H9 (cell line): ENCODE data around the gene C1orf226. TPM values are rescaled to one million over a fixed set of nuclear protein-coding genes. Genes with fewer than 3 reads are reported as not detected.

Experiments
- DNase-seq: peaks from one replicate; pipeline ENCODE4 v3.0.0-alpha.2; 2017
- H2AFZ ChIP-seq: one replicate; pipeline ENCODE4 v1.6.1; 2013; ENCODE audit warnings: mild to moderate bottlenecking, low read length, control low read depth, moderate library complexity
- H2AK5ac ChIP-seq: 2 replicates; pipeline ENCODE4 v1.6.1; 2013; ENCODE audit warnings: low read length, control low read depth, mixed read lengths; ENCODE audit not compliant: insufficient read length
- H2BK120ac ChIP-seq: one replicate; pipeline ENCODE4 v1.6.1; 2013; ENCODE audit warnings: low read depth, mild to moderate bottlenecking, low read length, control low read depth, inconsistent platforms; ENCODE audit not compliant: poor library complexity, severe bottlenecking
- H2BK12ac ChIP-seq: 2 replicates; pipeline ENCODE4 v1.6.1; 2013; ENCODE audit warnings: low read length, control low read depth, mixed read lengths, low read depth; ENCODE audit not compliant: insufficient read length
- H2BK15ac ChIP-seq: 2 replicates; pipeline ENCODE4 v1.6.1; 2013; ENCODE audit warnings: low read depth, low read length, control low read depth
- H2BK20ac ChIP-seq: one replicate; pipeline ENCODE4 v1.6.1; 2013; ENCODE audit warnings: low read depth, mild to moderate bottlenecking, low read length, control low read depth, inconsistent platforms; ENCODE audit not compliant: poor library complexity, severe bottlenecking
- H2BK5ac ChIP-seq: 2 replicates; pipeline ENCODE4 v1.6.1; 2013; ENCODE audit warnings: low read length, control low read depth, mixed read lengths; ENCODE audit not compliant: insufficient read length
- H3K14ac ChIP-seq: 2 replicates; pipeline ENCODE4 v1.6.1; 2013; ENCODE audit warnings: low read length, control low read depth; ENCODE audit not compliant: insufficient read depth
- H3K18ac ChIP-seq: 2 replicates; pipeline ENCODE4 v1.6.1; 2013; ENCODE audit warnings: low read depth, mild to moderate bottlenecking, mixed read lengths, low read length, control low read depth; ENCODE audit not compliant: insufficient read length
- H3K23ac ChIP-seq: 2 replicates; pipeline ENCODE4 v1.6.1; 2013; ENCODE audit warnings: low read length, control low read depth, mixed read lengths, low read depth; ENCODE audit not compliant: insufficient read length
- H3K23me2 ChIP-seq: 2 replicates; pipeline ENCODE4 v1.6.1; 2013; ENCODE audit warnings: low read depth, mild to moderate bottlenecking, mixed read lengths, low read length, control low read depth; ENCODE audit not compliant: insufficient read length, poor library complexity, severe bottlenecking
- H3K27ac ChIP-seq: 2 replicates; pipeline ENCODE4 v1.5.1; 2013; ENCODE audit warnings: low read length, control low read depth, mixed read lengths, low read depth; ENCODE audit not compliant: insufficient read length
- H3K27me3 ChIP-seq: 2 replicates; pipeline ENCODE4 v1.6.1; 2013; ENCODE audit warnings: low read length, control low read depth, inconsistent platforms; ENCODE audit not compliant: insufficient read depth
- H3K4ac ChIP-seq: 2 replicates; pipeline ENCODE4 v1.6.1; 2013; ENCODE audit warnings: low read depth, mild to moderate bottlenecking, control low read depth, inconsistent platforms, low read length, moderate library complexity
- H3K4me1 ChIP-seq: 2 replicates; pipeline ENCODE4 v1.6.1; 2013; ENCODE audit warnings: low read length, control low read depth, inconsistent platforms; ENCODE audit not compliant: insufficient read depth
- H3K4me2 ChIP-seq: 2 replicates; pipeline ENCODE4 v1.6.1; 2013; ENCODE audit warnings: low read length, control low read depth, mixed read lengths; ENCODE audit not compliant: insufficient read length, insufficient read depth
- H3K56ac ChIP-seq: 2 replicates; pipeline ENCODE4 v1.6.1; 2013; ENCODE audit warnings: low read depth, mild to moderate bottlenecking, mixed read lengths, low read length, control low read depth; ENCODE audit not compliant: insufficient read length
- H3K79me1 ChIP-seq: 2 replicates; pipeline ENCODE4 v1.6.1; 2013; ENCODE audit warnings: low read depth, mild to moderate bottlenecking, moderate library complexity, low read length, control low read depth, inconsistent platforms; ENCODE audit not compliant: insufficient read depth, poor library complexity, severe bottlenecking
- H3K79me2 ChIP-seq: 2 replicates; pipeline ENCODE4 v1.6.1; 2013; ENCODE audit warnings: low read length, control low read depth, inconsistent platforms; ENCODE audit not compliant: insufficient read depth
- H3K9ac ChIP-seq: 2 replicates; pipeline ENCODE4 v1.6.1; 2013; ENCODE audit warnings: low read length, control low read depth, mixed read lengths; ENCODE audit not compliant: insufficient read length; ENCODE audit errors: extremely low read depth
- H3K9me3 ChIP-seq: one replicate; pipeline ENCODE4 v1.6.1; 2013; ENCODE audit warnings: low read depth, low read length, inconsistent platforms; ENCODE audit not compliant: control insufficient read depth
- H3T11ph ChIP-seq: one replicate; pipeline ENCODE4 v1.6.1; 2013; ENCODE audit warnings: mild to moderate bottlenecking, low read length, control low read depth, inconsistent platforms
- H4K20me1 ChIP-seq: one replicate; pipeline ENCODE4 v1.6.1; 2013; ENCODE audit not compliant: control insufficient read depth, insufficient read length, insufficient read depth
- H4K5ac ChIP-seq: 2 replicates; pipeline ENCODE4 v1.6.1; 2013; ENCODE audit warnings: low read depth, mild to moderate bottlenecking, mixed read lengths, low read length, control low read depth; ENCODE audit not compliant: insufficient read length
- H4K8ac ChIP-seq: replicated peaks from 2 replicates; pipeline ENCODE4 v1.6.1; 2013; ENCODE audit warnings: low read length, control low read depth, mixed read lengths, low read depth; ENCODE audit not compliant: insufficient read length
- H4K91ac ChIP-seq: 2 replicates; pipeline ENCODE4 v1.6.1; 2013; ENCODE audit warnings: low read depth, mild to moderate bottlenecking, moderate library complexity, mixed read lengths, low read length, control low read depth; ENCODE audit not compliant: insufficient read length
- H3K27ac Mint-ChIP-seq, 3 experiments: 2 replicates in 2 of 3; 3 replicates in 1 of 3; pipeline ENCODE4 v1.8.0; 2020 to 2021; ENCODE audit warnings: mixed read lengths in 3 of 3, mild to moderate bottlenecking in 1 of 3, moderate library complexity in 1 of 3
- H3K27me3 Mint-ChIP-seq: 2 replicates; pipeline ENCODE4 v1.8.0; 2021; ENCODE audit warnings: low read depth, mild to moderate bottlenecking, moderate library complexity, mixed read lengths
- H3K36me3 Mint-ChIP-seq, 3 experiments: 2 replicates in 2 of 3; 3 replicates in 1 of 3; pipeline ENCODE4 v1.8.0; 2020 to 2021; ENCODE audit warnings: low read depth in 3 of 3, mixed read lengths in 3 of 3; ENCODE audit not compliant: insufficient read depth in 1 of 3
- H3K4me1 Mint-ChIP-seq, 2 experiments: 2 replicates each; pipeline ENCODE4 v1.8.0; 2020; ENCODE audit warnings: mixed read lengths in 2 of 2
- H3K4me3 Mint-ChIP-seq, 2 experiments: 2 replicates in 1 of 2; 3 replicates in 1 of 2; pipeline ENCODE4 v1.8.0; 2020 to 2021; ENCODE audit warnings: mild to moderate bottlenecking in 2 of 2, mixed read lengths in 2 of 2, moderate library complexity in 1 of 2
- H3K9me3 Mint-ChIP-seq, 2 experiments: 2 replicates in 1 of 2; 3 replicates in 1 of 2; pipeline ENCODE4 v1.8.0; 2020; ENCODE audit warnings: mild to moderate bottlenecking in 2 of 2, mixed read lengths in 2 of 2, moderate library complexity in 1 of 2
- WGBS: extraction: QIAGEN DNeasy Blood & Tissue Kit; methylation state at CpG from one replicate; pipeline ENCODE4 v1.1.7; 2013; ENCODE audit warnings: missing lambda C conversion rate, low lambda C conversion rate, mixed read lengths; ENCODE audit not compliant: insufficient read length; ENCODE audit errors: extremely low coverage; 5-methylcytosine and 5-hydroxymethylcytosine counted together
- total RNA-seq: library from RNA; stranded (reverse); gene quantifications from 2 replicates; pipeline ENCODE4 v1.2.1, GENCODE V29; 2021
- TF ChIP-seq, protein P1 (sequence below): fragments of 200-600 bp; sonication (generic); conservative IDR thresholded peaks from 3 replicates; pipeline ENCODE4 v1.8.0; 2021; ENCODE audit warnings: antibody characterized with exemption, mild to moderate bottlenecking

C1orf226 gene
- total RNA-seq, 1 experiment from 2014 or later = 11.5 TPM

DNA sequence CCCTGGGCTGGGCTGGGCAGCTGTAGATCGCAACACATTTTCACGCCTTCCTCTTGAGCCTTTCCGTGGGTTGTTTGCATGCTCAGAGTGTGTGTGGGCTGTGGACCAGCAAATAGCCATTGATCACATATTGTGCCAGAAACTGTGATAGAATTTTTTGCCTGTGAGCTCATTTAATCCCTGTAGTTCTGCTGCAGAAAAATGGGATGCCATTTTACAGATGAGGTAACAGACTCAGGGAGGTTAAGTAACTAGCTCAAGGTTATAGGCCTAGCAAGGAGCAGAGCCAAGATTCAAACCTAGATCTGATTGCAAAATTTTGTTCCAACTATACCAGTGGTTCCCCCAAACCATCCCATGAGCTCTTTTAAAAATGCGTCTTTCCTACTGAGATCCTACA is 15.4 kb upstream of the C1orf226 start:
- Histone ChIP-seq H3K23me2 (no peaks in the 10 kb centered on the region), H3K79me1 (no peaks in the 10 kb centered on the region), H2BK20ac (no peak overlapping the region), H3K23ac (no peak overlapping the region), H4K20me1 (no peaks in the 10 kb centered on the region), H2BK15ac (no peak overlapping the region), H3K9ac (no peak overlapping the region), H4K5ac (no peak overlapping the region), H4K91ac (no peak overlapping the region), H3K4me2 (no peak overlapping the region), H3K56ac (no peak overlapping the region), H3K27me3 (no peaks in the 10 kb centered on the region), H2BK12ac (no peak overlapping the region), H3K18ac (no peak overlapping the region), H2BK120ac (no peak overlapping the region), H2BK5ac (no peak overlapping the region), H3K14ac (no peak overlapping the region), H3K4me1 (no peaks in the 10 kb centered on the region), H3K79me2 (no peaks in the 10 kb centered on the region), H4K8ac (no peak overlapping the region), H3T11ph (no peak overlapping the region), H2AK5ac (no peak overlapping the region), H3K4ac (no peak overlapping the region), H3K27ac (no peak overlapping the region), H2AFZ (no peak overlapping the region), H3K9me3 (no peaks in the 10 kb centered on the region)
- Mint-ChIP-seq H3K4me1 (peaks cover 0 to 7% of the 10 kb centered on the region in 2 experiments; a peak in 2 of 4 replicates), H3K36me3 (peaks cover 2 to 10% (median 3%) of the 10 kb centered on the region in 3 experiments; a peak in 4 of 7 replicates), H3K27ac (no peak overlapping the region), H3K4me3 (no peak overlapping the region), H3K27me3 (no peaks in the 10 kb centered on the region), H3K9me3 (no peaks in the 10 kb centered on the region)
- whole genome bisulfite sequencing = no CpG with 5 or more reads among the region's 4 CpGs
- DNase-seq = no peak
- TF ChIP-seq, protein P1, sequence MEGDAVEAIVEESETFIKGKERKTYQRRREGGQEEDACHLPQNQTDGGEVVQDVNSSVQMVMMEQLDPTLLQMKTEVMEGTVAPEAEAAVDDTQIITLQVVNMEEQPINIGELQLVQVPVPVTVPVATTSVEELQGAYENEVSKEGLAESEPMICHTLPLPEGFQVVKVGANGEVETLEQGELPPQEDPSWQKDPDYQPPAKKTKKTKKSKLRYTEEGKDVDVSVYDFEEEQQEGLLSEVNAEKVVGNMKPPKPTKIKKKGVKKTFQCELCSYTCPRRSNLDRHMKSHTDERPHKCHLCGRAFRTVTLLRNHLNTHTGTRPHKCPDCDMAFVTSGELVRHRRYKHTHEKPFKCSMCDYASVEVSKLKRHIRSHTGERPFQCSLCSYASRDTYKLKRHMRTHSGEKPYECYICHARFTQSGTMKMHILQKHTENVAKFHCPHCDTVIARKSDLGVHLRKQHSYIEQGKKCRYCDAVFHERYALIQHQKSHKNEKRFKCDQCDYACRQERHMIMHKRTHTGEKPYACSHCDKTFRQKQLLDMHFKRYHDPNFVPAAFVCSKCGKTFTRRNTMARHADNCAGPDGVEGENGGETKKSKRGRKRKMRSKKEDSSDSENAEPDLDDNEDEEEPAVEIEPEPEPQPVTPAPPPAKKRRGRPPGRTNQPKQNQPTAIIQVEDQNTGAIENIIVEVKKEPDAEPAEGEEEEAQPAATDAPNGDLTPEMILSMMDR = no peak
